ENCODE measurements around the gene CXXC5.

DNA sequence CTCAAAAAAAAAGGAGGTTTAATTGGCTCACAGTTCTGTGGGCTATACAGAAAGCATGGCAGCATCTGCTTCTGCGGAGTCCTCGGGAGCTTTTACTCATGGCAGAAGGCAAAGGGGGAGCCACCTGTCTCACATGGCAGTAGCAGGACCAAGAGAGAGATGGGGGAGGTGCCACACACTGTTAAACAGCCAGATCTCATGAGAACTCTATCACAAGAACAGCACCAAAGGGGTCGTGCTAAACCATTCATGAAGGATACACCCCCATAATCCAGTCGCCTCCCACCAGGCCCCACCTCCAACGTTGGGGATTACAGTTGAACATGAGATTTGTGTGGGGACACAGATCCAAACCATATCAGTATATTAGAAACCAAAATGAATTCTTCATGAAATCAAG is 28.3 kb upstream of the CXXC5 start:
- TF ChIP-seq TAF1 (IDR thresholded peaks at IDR 0.05; ENCODE audit: borderline replicate concordance, low read depth, low read length) (no peak), POLR2AphosphoS5 (IDR thresholded peaks at IDR 0.05; ENCODE audit: low read depth, low read length) (no peak)

All from GM12892 (cell line).